Measurements from ENCODE around the gene SIGLEC7.

DNA sequence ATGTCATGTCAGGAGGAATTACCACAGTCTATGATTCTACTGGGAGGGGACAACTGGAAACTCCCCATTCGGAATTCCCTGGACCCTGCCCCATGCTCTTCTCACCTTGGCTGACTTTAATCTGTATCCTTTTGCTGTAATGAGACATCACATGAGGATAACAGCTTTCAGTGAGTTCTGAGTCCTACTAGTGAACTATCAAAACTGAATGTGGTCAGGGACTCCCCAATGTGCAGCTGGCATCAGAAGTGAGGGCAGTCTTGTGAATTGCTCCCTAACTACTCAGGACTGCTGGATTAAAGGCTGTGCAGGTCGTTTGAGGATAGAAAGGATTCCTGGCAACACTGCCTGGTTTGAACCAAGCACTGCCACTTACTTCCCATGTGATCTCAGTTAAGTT is 15.2 kb downstream of the SIGLEC7 start:
- TF ChIP-seq RAD21 (IDR thresholded peaks at IDR 0.05; ENCODE audit: low read depth): no peak
- no peak for TF ChIP-seq NFIC (IDR thresholded peaks at IDR 0.05)
- no peak for TF ChIP-seq YY1 (IDR thresholded peaks at IDR 0.05; ENCODE audit: low read depth)
- TF ChIP-seq FOXM1 (IDR thresholded peaks at IDR 0.05; ENCODE audit: borderline replicate concordance, low read depth): no peak
- TF ChIP-seq, protein P1, sequence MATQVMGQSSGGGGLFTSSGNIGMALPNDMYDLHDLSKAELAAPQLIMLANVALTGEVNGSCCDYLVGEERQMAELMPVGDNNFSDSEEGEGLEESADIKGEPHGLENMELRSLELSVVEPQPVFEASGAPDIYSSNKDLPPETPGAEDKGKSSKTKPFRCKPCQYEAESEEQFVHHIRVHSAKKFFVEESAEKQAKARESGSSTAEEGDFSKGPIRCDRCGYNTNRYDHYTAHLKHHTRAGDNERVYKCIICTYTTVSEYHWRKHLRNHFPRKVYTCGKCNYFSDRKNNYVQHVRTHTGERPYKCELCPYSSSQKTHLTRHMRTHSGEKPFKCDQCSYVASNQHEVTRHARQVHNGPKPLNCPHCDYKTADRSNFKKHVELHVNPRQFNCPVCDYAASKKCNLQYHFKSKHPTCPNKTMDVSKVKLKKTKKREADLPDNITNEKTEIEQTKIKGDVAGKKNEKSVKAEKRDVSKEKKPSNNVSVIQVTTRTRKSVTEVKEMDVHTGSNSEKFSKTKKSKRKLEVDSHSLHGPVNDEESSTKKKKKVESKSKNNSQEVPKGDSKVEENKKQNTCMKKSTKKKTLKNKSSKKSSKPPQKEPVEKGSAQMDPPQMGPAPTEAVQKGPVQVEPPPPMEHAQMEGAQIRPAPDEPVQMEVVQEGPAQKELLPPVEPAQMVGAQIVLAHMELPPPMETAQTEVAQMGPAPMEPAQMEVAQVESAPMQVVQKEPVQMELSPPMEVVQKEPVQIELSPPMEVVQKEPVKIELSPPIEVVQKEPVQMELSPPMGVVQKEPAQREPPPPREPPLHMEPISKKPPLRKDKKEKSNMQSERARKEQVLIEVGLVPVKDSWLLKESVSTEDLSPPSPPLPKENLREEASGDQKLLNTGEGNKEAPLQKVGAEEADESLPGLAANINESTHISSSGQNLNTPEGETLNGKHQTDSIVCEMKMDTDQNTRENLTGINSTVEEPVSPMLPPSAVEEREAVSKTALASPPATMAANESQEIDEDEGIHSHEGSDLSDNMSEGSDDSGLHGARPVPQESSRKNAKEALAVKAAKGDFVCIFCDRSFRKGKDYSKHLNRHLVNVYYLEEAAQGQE (IDR thresholded peaks at IDR 0.05; ENCODE audit: low read depth): no peak
- no peak for TF ChIP-seq CREB1 (IDR thresholded peaks at IDR 0.05; ENCODE audit: low read depth)
- TF ChIP-seq, protein P2, sequence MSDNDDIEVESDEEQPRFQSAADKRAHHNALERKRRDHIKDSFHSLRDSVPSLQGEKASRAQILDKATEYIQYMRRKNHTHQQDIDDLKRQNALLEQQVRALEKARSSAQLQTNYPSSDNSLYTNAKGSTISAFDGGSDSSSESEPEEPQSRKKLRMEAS (IDR thresholded peaks at IDR 0.05): no peak
- no peak for TF ChIP-seq TEAD4 (IDR thresholded peaks at IDR 0.05)
- TF ChIP-seq EP300 (IDR thresholded peaks at IDR 0.05; ENCODE audit: borderline replicate concordance): no peak
- TF ChIP-seq TCF12 (IDR thresholded peaks at IDR 0.05; ENCODE audit: low read depth): no peak
- no peak for TF ChIP-seq CEBPB (IDR thresholded peaks at IDR 0.05)

All from Ishikawa (cell line).